Keratinocyte (primary cell): ENCODE measurements around the gene EIF2S1.

ENCODE experiments used
- CTCF ChIP-seq, 3 experiments: IDR thresholded peaks in 1 of 3; conservative IDR thresholded peaks in 1 of 3; optimal IDR thresholded peaks in 1 of 3; 2 replicates in 2 of 3; 3 replicates in 1 of 3; pipeline versions ENCODE3 to v1.5.1; 2011; ENCODE audit warnings: low read length in 3 of 3, mild to moderate bottlenecking in 3 of 3, moderate library complexity in 2 of 3, control low read depth in 1 of 3, inconsistent platforms in 1 of 3; ENCODE audit not compliant: insufficient read depth in 2 of 3; ENCODE audit errors: extremely low read depth in 1 of 3
- EZH2 ChIP-seq: IDR thresholded peaks from one replicate; pipeline ENCODE4 v1.6.1; 2012; ENCODE audit warnings: inconsistent platforms, mild to moderate bottlenecking, low read length, moderate library complexity

DNA sequence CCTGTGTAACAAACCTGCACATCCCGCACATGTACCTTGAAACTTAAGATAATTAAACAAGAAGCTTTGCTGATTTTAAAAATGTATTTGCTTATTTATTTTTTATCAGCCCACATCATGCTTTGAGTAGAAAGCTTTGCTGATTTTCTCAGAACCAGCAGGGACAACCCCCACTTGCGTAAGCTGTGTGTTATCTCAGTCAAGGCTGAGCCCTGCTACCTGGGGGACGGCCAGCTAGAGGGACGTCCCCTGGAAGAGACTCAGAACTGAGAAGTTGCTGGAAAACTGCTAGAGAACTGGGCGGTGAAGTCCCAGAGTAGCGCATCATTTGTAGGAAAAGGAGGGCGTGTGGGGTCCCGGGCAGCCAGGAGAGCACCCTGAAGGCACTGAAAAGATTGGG lies 56.0 kb downstream of the EIF2S1 start:
- no peak for TF ChIP-seq CTCF (optimal IDR thresholded peaks at IDR 0.05 in 1 of 3, IDR thresholded peaks at IDR 0.05 in 1 of 3, conservative IDR thresholded peaks at IDR 0.05 in 1 of 3; ENCODE audit: extremely low read depth in 1 of 3, insufficient read depth in 2 of 3, low read length in 3 of 3)
- no peak for TF ChIP-seq EZH2
